ENCODE results near the gene SVOPL. TPM values are rescaled to one million over a fixed set of nuclear protein-coding genes. Genes with fewer than 3 reads are reported as not detected.

SVOPL gene
- total RNA-seq, 1 donor from 2014 or later, result not detected

DNA sequence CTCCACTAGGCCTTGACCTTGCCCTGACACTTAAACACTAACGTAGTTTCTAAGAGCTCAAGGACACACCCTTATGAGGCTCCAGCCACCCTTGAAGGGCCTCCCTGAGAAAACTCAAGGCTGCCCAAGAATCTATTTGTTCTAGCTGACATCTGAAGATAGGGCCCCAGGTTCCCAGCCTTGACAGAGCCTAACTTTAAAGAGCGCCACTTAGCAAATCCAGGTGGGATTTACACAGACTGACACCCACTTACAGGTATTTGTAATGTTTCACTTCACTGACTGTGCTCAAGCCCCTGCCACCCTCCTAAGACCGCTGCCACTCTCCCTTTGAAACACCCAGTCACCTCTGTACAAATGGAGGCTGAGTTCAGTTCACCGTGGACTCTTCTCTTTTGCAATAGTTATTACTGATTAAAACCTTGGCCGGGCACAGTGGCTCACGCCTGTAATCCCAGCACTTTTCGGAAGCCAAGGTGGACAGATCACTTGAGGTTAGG is 90.4 kb downstream of the SVOPL start:
- Mint-ChIP-seq H3K36me3 (ENCODE audit: unreplicated experiment) (no peaks in the 10 kb centered on the region), H3K27me3 (ENCODE audit: unreplicated experiment) (no peaks in the 10 kb centered on the region), H3K27ac (ENCODE audit: unreplicated experiment) (no peak overlapping the region), H3K9me3 (ENCODE audit: unreplicated experiment) (no peaks in the 10 kb centered on the region), H3K4me1 (ENCODE audit: unreplicated experiment) (peaks cover 22% of the 10 kb centered on the region), H3K4me3 (ENCODE audit: unreplicated experiment) (no peak overlapping the region)
- DNase-seq (ENCODE audit: extremely low spot score, unreplicated experiment), result no peak
- no peak for TF ChIP-seq CTCF (IDR thresholded peaks at IDR 0.05)

DNA sequence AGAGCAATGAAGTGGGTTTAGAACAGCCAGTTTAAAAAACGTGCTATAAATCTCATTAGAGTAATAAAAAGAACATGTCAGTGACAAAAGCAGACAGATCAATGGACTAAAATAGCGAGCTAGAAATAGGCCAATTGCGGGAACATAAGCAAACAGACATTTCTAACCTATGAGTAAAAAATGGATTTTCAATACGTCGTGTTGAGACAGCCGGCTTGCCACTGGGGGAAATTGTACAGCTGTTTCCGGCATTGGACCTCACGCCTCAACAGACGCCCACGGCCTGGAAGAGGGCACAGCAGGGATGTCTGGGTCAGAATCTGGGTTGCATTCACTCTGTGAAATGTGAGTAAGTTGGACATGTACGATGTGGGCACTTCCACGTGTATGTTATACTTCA is 92.9 kb downstream of the SVOPL start:
- H3K27me3 Mint-ChIP-seq (ENCODE audit: unreplicated experiment), result no peaks in the 10 kb centered on the region
- H3K36me3 Mint-ChIP-seq (ENCODE audit: unreplicated experiment), result peaks cover 1% of the 10 kb centered on the region
- no peaks in the 10 kb centered on the region for H3K9me3 Mint-ChIP-seq (ENCODE audit: unreplicated experiment)
- DNase-seq (ENCODE audit: extremely low spot score, unreplicated experiment), result no peak
- TF ChIP-seq CTCF (IDR thresholded peaks at IDR 0.05), result no peak
- no peak overlapping the region for H3K4me3 Mint-ChIP-seq (ENCODE audit: unreplicated experiment)
- H3K4me1 Mint-ChIP-seq (ENCODE audit: unreplicated experiment), result peaks cover 22% of the 10 kb centered on the region
- H3K27ac Mint-ChIP-seq (ENCODE audit: unreplicated experiment), result peak overlapping the region; percentile 66

GRCh38 chr7:138607216-138608126 is 93.7 kb downstream of the SVOPL start:
- peak overlapping the region; percentile 66 for H3K27ac Mint-ChIP-seq (ENCODE audit: unreplicated experiment)
- no peaks in the 10 kb centered on the region for H3K9me3 Mint-ChIP-seq (ENCODE audit: unreplicated experiment)
- no peak overlapping the region for H3K4me3 Mint-ChIP-seq (ENCODE audit: unreplicated experiment)
- DNase-seq (ENCODE audit: extremely low spot score, unreplicated experiment), result no peak
- TF ChIP-seq CTCF (IDR thresholded peaks at IDR 0.05), result no peak
- H3K4me1 Mint-ChIP-seq (ENCODE audit: unreplicated experiment), result peaks cover 22% of the 10 kb centered on the region
- H3K36me3 Mint-ChIP-seq (ENCODE audit: unreplicated experiment), result peaks cover 1% of the 10 kb centered on the region
- no peaks in the 10 kb centered on the region for H3K27me3 Mint-ChIP-seq (ENCODE audit: unreplicated experiment)

DNA sequence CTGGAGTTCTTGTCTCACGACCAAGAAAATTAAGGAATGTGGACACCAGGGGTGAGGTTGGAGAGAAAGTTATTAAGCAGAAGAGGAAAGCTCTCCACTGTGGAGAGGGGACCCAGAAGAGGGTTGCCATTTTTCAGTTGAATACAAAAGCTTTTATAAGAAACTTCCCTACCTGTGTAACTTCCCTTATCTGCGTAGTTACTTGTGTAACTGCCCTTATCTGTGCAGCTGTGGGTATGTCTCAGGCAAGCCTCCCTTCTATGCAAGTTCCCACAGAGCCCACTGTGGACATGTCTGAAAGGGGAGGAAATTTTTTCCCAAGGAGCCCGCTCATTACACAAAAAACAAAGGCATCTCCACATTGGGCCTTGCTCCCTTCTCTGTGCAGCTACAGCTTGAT is 94.9 kb downstream of the SVOPL start:
- no peaks in the 10 kb centered on the region for H3K27me3 Mint-ChIP-seq (ENCODE audit: unreplicated experiment)
- no peak for DNase-seq (ENCODE audit: extremely low spot score, unreplicated experiment)
- H3K36me3 Mint-ChIP-seq (ENCODE audit: unreplicated experiment), result peaks cover 1% of the 10 kb centered on the region
- H3K9me3 Mint-ChIP-seq (ENCODE audit: unreplicated experiment), result no peaks in the 10 kb centered on the region
- no peak overlapping the region for H3K4me3 Mint-ChIP-seq (ENCODE audit: unreplicated experiment)
- TF ChIP-seq CTCF (IDR thresholded peaks at IDR 0.05), result no peak
- no peak overlapping the region for H3K27ac Mint-ChIP-seq (ENCODE audit: unreplicated experiment)
- peaks cover 22% of the 10 kb centered on the region for H3K4me1 Mint-ChIP-seq (ENCODE audit: unreplicated experiment)

- no peak for DNase-seq (ENCODE audit: extremely low spot score, unreplicated experiment)
- Mint-ChIP-seq H3K36me3 (ENCODE audit: unreplicated experiment) (peaks cover 1% of the 10 kb centered on the region), H3K27ac (ENCODE audit: unreplicated experiment) (no peak overlapping the region), H3K4me1 (ENCODE audit: unreplicated experiment) (peaks cover 18% of the 10 kb centered on the region), H3K9me3 (ENCODE audit: unreplicated experiment) (no peaks in the 10 kb centered on the region), H3K4me3 (ENCODE audit: unreplicated experiment) (no peak overlapping the region), H3K27me3 (ENCODE audit: unreplicated experiment) (no peaks in the 10 kb centered on the region)
- TF ChIP-seq CTCF (IDR thresholded peaks at IDR 0.05), result no peak
Measured at GRCh38 chr7:138603549-138604318, 97.4 kb downstream of the SVOPL start.
